CD14-positive monocyte (primary cell): ENCODE measurements around the gene RFC2. TPM values are rescaled to one million over a fixed set of nuclear protein-coding genes. Genes with fewer than 3 reads are reported as not detected.
"Not testable (repeated sequence)": the region's sequence is repeated elsewhere in the genome, so short reads cannot be mapped to it uniquely, and the experiment has no call there.

Source experiments
- DNase-seq, 3 donors: peaks; one replicate each; pipeline ENCODE4 v3.0.0-alpha.2; 2011 to 2022
- H2AFZ ChIP-seq: 2 replicates; pipeline ENCODE4 v1.6.0; 2012; ENCODE audit warnings: mild to moderate bottlenecking, low read depth, low read length, inconsistent platforms; ENCODE audit not compliant: insufficient read depth, poor library complexity, severe bottlenecking
- H3K27ac ChIP-seq, 2 donors: 1 replicate in 1 of 2; 2 replicates in 1 of 2; pipeline ENCODE4 v1.5.1; 2012 to 2013; ENCODE audit warnings: low read length in 2 of 2, control low read depth in 1 of 2, inconsistent platforms in 1 of 2, low read depth in 1 of 2, mild to moderate bottlenecking in 1 of 2
- H3K27me3 ChIP-seq, 2 donors: one replicate each; pipeline versions ENCODE4 v1.6.0 to v1.6.1; 2011 to 2013; ENCODE audit warnings: low read length in 2 of 2; ENCODE audit not compliant: control insufficient read depth in 2 of 2, insufficient read depth in 2 of 2
- H3K36me3 ChIP-seq, 2 donors: replicated peaks in 1 of 2; 1 replicate in 1 of 2; 2 replicates in 1 of 2; pipeline versions ENCODE4 v1.5.1 to v1.6.1; 2012 to 2013; ENCODE audit warnings: low read length in 2 of 2, control low read depth in 1 of 2, inconsistent platforms in 1 of 2, mild to moderate bottlenecking in 1 of 2; ENCODE audit not compliant: insufficient read depth in 2 of 2, control insufficient read depth in 1 of 2
- H3K4me1 ChIP-seq, 2 donors: 1 replicate in 1 of 2; 2 replicates in 1 of 2; pipeline versions ENCODE4 v1.5.1 to v1.6.1; 2012 to 2013; ENCODE audit warnings: low read length in 2 of 2, control low read depth in 1 of 2, inconsistent platforms in 1 of 2, mild to moderate bottlenecking in 1 of 2, moderate library complexity in 1 of 2; ENCODE audit not compliant: insufficient read depth in 2 of 2, control insufficient read depth in 1 of 2
- H3K4me2 ChIP-seq: replicated peaks from 2 replicates; pipeline ENCODE3; 2012; ENCODE audit warnings: low read length, moderate library complexity, mild to moderate bottlenecking; ENCODE audit not compliant: poor library complexity, severe bottlenecking; ENCODE audit errors: extremely low read depth
- H3K4me3 ChIP-seq, 3 experiments: fragments of 200-600 bp in 1 of 3; sonication (generic) in 1 of 3; replicated peaks in 1 of 3; 1 replicate in 2 of 3; 2 replicates in 1 of 3; pipeline ENCODE4 v1.5.1; 2011 to 2013; ENCODE audit warnings: low read length in 3 of 3, mild to moderate bottlenecking in 3 of 3, control low read depth in 2 of 3, low read depth in 2 of 3, inconsistent platforms in 1 of 3, moderate library complexity in 1 of 3
- H3K79me2 ChIP-seq: 2 replicates; pipeline ENCODE4 v1.6.0; 2012; ENCODE audit warnings: mild to moderate bottlenecking, control low read depth, inconsistent platforms, low read length, moderate library complexity; ENCODE audit not compliant: insufficient read depth
- H3K9ac ChIP-seq: 2 replicates; pipeline ENCODE4 v1.6.0; 2017; ENCODE audit warnings: low read length, mild to moderate bottlenecking; ENCODE audit not compliant: insufficient read depth, poor library complexity, severe bottlenecking
- H3K9me3 ChIP-seq, 2 donors: replicated peaks in 1 of 2; 1 replicate in 1 of 2; 2 replicates in 1 of 2; pipeline versions ENCODE4 v1.5.1 to v1.6.1; 2012 to 2013; ENCODE audit warnings: low read length in 2 of 2, control low read depth in 1 of 2; ENCODE audit not compliant: control insufficient read depth in 1 of 2, insufficient read depth in 1 of 2
- H4K20me1 ChIP-seq: 2 replicates; pipeline ENCODE4 v1.6.0; 2012; ENCODE audit warnings: mild to moderate bottlenecking, low read length, control low read depth, moderate library complexity; ENCODE audit not compliant: insufficient read depth
- H3K27ac Mint-ChIP-seq, 7 donors: one replicate each; pipeline ENCODE4 v1.8.0; 2020; ENCODE audit warnings: mild to moderate bottlenecking in 7 of 7, mixed read lengths in 7 of 7, moderate library complexity in 6 of 7, inconsistent platforms in 2 of 7
- H3K27me3 Mint-ChIP-seq, 3 donors: one replicate each; pipeline ENCODE4 v1.8.0; 2021 to 2022; ENCODE audit warnings: low read depth in 3 of 3, mild to moderate bottlenecking in 3 of 3, mixed read lengths in 3 of 3, moderate library complexity in 3 of 3, inconsistent platforms in 1 of 3
- H3K36me3 Mint-ChIP-seq, 2 donors: one replicate each; pipeline ENCODE4 v1.8.0; 2020; ENCODE audit warnings: mixed read lengths in 2 of 2, inconsistent platforms in 1 of 2, mild to moderate bottlenecking in 1 of 2
- H3K4me1 Mint-ChIP-seq: one replicate; pipeline ENCODE4 v1.8.0; 2020; ENCODE audit warnings: mild to moderate bottlenecking, mixed read lengths
- H3K4me3 Mint-ChIP-seq, 2 donors: one replicate each; pipeline ENCODE4 v1.8.0; 2020; ENCODE audit warnings: mild to moderate bottlenecking in 2 of 2, mixed read lengths in 2 of 2, moderate library complexity in 1 of 2
- H3K9me3 Mint-ChIP-seq, 7 donors: one replicate each; pipeline ENCODE4 v1.8.0; 2020 to 2022; ENCODE audit warnings: mixed read lengths in 7 of 7, mild to moderate bottlenecking in 6 of 7, moderate library complexity in 6 of 7, inconsistent platforms in 2 of 7
- CTCF ChIP-seq: fragments of 200-600 bp; IDR thresholded peaks from one replicate; pipeline ENCODE4 v1.8.0; 2022; ENCODE audit warnings: antibody characterized with exemption, mild to moderate bottlenecking
- WGBS: methylation state at CpG from one replicate; pipeline ENCODE4 v1.1.5; 2013; ENCODE audit warnings: missing lambda C conversion rate; ENCODE audit not compliant: insufficient coverage; 5-methylcytosine and 5-hydroxymethylcytosine counted together
- intact Hi-C, 2 donors: fragments of 100-400 bp; cut with micrococcal nuclease; formaldehyde crosslinking; loops; one replicate each; pipeline versions ENCODE4 v1.15.0 to v1.15.1; 2023
- polyA plus RNA-seq, 3 donors: library from polyadenylated mRNA; depleted of rRNA in 1 of 3; unstranded in 2 of 3; stranded (reverse) in 1 of 3; fragments of 300-500 nt in 2 of 3; fragments of >200 nt in 1 of 3; fragmentation: Illumina TruSeq in 2 of 3; gene quantifications; 1 replicate in 2 of 3; 2 replicates in 1 of 3; pipeline ENCODE4 v1.2.3, GENCODE V29; 2012 to 2021

Gene RFC2
- polyA plus RNA-seq, 3 donors, result 12.8 to 42.1 (median 33.5) TPM

GRCh38 chr7:74199551-74200355, 54.4 kb downstream of the RFC2 start:
- no peak for TF ChIP-seq CTCF
- H3K27ac ChIP-seq, result no peak overlapping the region
- H3K9me3 Mint-ChIP-seq, result peaks cover 0 to 3% (median 0%) of the 10 kb centered on the region in 7 donors
- H3K27ac Mint-ChIP-seq, result peak overlapping the region in 1 of 7 donors; percentile 33
- H3K79me2 ChIP-seq, result no peaks in the 10 kb centered on the region
- no peak overlapping the region for H3K4me3 Mint-ChIP-seq
- WGBS, result 88% methylated on average over 9 of the region's 19 CpGs
- H3K27me3 ChIP-seq, result no peaks in the 10 kb centered on the region
- intact Hi-C loops, result no loop called here
- peaks cover 12% of the 10 kb centered on the region for H4K20me1 ChIP-seq
- no peak overlapping the region for H3K4me2 ChIP-seq
- peaks cover 17 to 18% of the 10 kb centered on the region in 2 donors for H3K4me1 ChIP-seq
- H2AFZ ChIP-seq, result no peak overlapping the region
- DNase-seq, result no peak
- peaks cover 0 to 2% (median 0%) of the 10 kb centered on the region in 3 donors for H3K27me3 Mint-ChIP-seq
- H3K4me1 Mint-ChIP-seq, result peaks cover 18% of the 10 kb centered on the region
- no peak overlapping the region for H3K9ac ChIP-seq
- H3K36me3 Mint-ChIP-seq, result peaks cover 18 to 36% of the 10 kb centered on the region in 2 donors
- no peaks in the 10 kb centered on the region for H3K9me3 ChIP-seq
- no peak overlapping the region for H3K4me3 ChIP-seq
- H3K36me3 ChIP-seq, result peaks cover 14 to 30% of the 10 kb centered on the region in 2 donors

GRCh38 chr7:74197449-74198124, 56.6 kb downstream of the RFC2 start:
- H4K20me1 ChIP-seq, result peaks cover 34% of the 10 kb centered on the region
- H3K9ac ChIP-seq, result no peak overlapping the region
- H3K4me1 Mint-ChIP-seq, result peaks cover 2% of the 10 kb centered on the region
- no peaks in the 10 kb centered on the region for H3K27me3 Mint-ChIP-seq
- no peak overlapping the region for H3K27ac ChIP-seq
- H3K36me3 Mint-ChIP-seq, result peaks cover 39 to 57% of the 10 kb centered on the region in 2 donors
- H3K27ac Mint-ChIP-seq, result peak overlapping the region in 4 of 7 donors; percentile 20 to 74 (median 50)
- H3K36me3 ChIP-seq, result peaks cover 35 to 52% of the 10 kb centered on the region in 2 donors
- DNase-seq, result no peak
- intact Hi-C loops, result no loop called here
- H3K9me3 Mint-ChIP-seq, result no peaks in the 10 kb centered on the region
- H3K4me3 Mint-ChIP-seq, result no peak overlapping the region
- H3K4me1 ChIP-seq, result peaks cover 0 to under 1% of the 10 kb centered on the region in 2 donors
- H2AFZ ChIP-seq, result no peak overlapping the region
- H3K27me3 ChIP-seq, result no peaks in the 10 kb centered on the region
- no peak overlapping the region for H3K4me3 ChIP-seq
- no peak for TF ChIP-seq CTCF
- no peak overlapping the region for H3K4me2 ChIP-seq
- H3K79me2 ChIP-seq, result peaks cover 9% of the 10 kb centered on the region
- no peaks in the 10 kb centered on the region for H3K9me3 ChIP-seq
- WGBS, result 100% methylated on average over 2 of the region's 9 CpGs

GRCh38 chr7:74195968-74196654, 58.1 kb downstream of the RFC2 start:
- H3K27me3 ChIP-seq, H3K27ac Mint-ChIP-seq, H3K4me1 Mint-ChIP-seq, H3K9me3 ChIP-seq, H3K27ac ChIP-seq, H3K4me2 ChIP-seq, H3K27me3 Mint-ChIP-seq, DNase-seq, H3K9ac ChIP-seq, H3K4me3 ChIP-seq, H3K4me3 Mint-ChIP-seq, H3K4me1 ChIP-seq, H2AFZ ChIP-seq, intact Hi-C loops, H3K9me3 Mint-ChIP-seq: not testable (repeated sequence)
- H3K79me2 ChIP-seq, result peaks cover 15% of the 10 kb centered on the region
- peaks cover 51 to 72% of the 10 kb centered on the region in 2 donors for H3K36me3 Mint-ChIP-seq
- peaks cover 49% of the 10 kb centered on the region for H4K20me1 ChIP-seq
- H3K36me3 ChIP-seq, result peaks cover 46 to 67% of the 10 kb centered on the region in 2 donors
- 100% methylated on average over 5 of the region's 19 CpGs for WGBS
